Gastrocnemius medialis (tissue), 4 donors: ENCODE data around the gene ADAMTS2.

Source experiments
- POLR2A ChIP-seq, 2 donors: fragments of 450-650 bp; IDR thresholded peaks; one replicate each; pipeline ENCODE4 v1.6.1; 2017; ENCODE audit warnings: antibody characterized with exemption in 2 of 2, mild to moderate bottlenecking in 2 of 2, moderate library complexity in 2 of 2
- TF ChIP-seq, protein P1 (sequence below), 5 experiments: fragments of 450-650 bp in 3 of 5; fragments of 200-600 bp in 2 of 5; sonication (generic) in 2 of 5; IDR thresholded peaks in 4 of 5; conservative IDR thresholded peaks in 1 of 5; 1 replicate in 4 of 5; 2 replicates in 1 of 5; pipeline ENCODE4 v1.5.1; 2016 to 2019; ENCODE audit warnings: antibody characterized with exemption in 5 of 5, mild to moderate bottlenecking in 3 of 5, moderate library complexity in 3 of 5

DNA sequence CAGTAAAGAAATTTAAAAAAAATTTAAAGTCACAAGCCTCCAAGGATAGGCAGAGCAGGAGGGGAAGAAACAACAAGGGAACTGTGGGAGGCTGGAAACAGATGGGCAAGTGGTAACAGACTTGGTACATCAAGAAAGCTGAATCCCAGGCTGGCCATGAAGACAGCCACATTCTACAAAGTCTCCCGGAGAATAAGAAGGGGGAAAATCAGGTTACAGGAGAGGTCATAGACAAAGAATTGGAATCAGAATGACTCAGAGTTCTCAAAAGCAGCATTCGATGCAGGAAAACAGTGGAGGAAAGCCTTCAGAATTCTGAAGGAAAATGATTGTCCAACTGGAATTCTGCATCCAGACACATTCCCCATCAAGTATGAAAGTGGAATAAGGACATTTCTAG is 129.7 kb downstream of the ADAMTS2 start:
- TF ChIP-seq, protein P1, sequence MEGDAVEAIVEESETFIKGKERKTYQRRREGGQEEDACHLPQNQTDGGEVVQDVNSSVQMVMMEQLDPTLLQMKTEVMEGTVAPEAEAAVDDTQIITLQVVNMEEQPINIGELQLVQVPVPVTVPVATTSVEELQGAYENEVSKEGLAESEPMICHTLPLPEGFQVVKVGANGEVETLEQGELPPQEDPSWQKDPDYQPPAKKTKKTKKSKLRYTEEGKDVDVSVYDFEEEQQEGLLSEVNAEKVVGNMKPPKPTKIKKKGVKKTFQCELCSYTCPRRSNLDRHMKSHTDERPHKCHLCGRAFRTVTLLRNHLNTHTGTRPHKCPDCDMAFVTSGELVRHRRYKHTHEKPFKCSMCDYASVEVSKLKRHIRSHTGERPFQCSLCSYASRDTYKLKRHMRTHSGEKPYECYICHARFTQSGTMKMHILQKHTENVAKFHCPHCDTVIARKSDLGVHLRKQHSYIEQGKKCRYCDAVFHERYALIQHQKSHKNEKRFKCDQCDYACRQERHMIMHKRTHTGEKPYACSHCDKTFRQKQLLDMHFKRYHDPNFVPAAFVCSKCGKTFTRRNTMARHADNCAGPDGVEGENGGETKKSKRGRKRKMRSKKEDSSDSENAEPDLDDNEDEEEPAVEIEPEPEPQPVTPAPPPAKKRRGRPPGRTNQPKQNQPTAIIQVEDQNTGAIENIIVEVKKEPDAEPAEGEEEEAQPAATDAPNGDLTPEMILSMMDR (IDR thresholded peaks at IDR 0.05 in 4 of 5, conservative IDR thresholded peaks at IDR 0.05 in 1 of 5) = no peak
- no peak for TF ChIP-seq POLR2A (IDR thresholded peaks at IDR 0.05)
